Astrocyte (in vitro differentiated cells and primary cell): ENCODE results near the gene ZC3H12C. TPM values are rescaled to one million over a fixed set of nuclear protein-coding genes. Genes with fewer than 3 reads are reported as not detected.

ENCODE experiments used
- DNase-seq: peaks from one replicate; pipeline ENCODE4 v3.0.0-alpha.2; 2010; ENCODE audit warnings: low read depth
- FAIRE-seq: peaks from 2 replicates; lab custom pipeline; 2011; peaks lifted over from hg19 to GRCh38; lab: Jason Lieb, UNC
- H2AFZ ChIP-seq: 2 replicates; pipeline ENCODE4 v1.6.0; 2012; ENCODE audit warnings: low read depth, low read length, inconsistent platforms
- H3K27ac ChIP-seq: 2 replicates; pipeline ENCODE4 v1.5.1; 2011; ENCODE audit warnings: low read depth, low read length, inconsistent platforms
- H3K27me3 ChIP-seq: 2 replicates; pipeline ENCODE4 v1.6.0; 2011; ENCODE audit warnings: low read length, inconsistent platforms; ENCODE audit not compliant: insufficient read depth
- H3K36me3 ChIP-seq: 2 replicates; pipeline ENCODE4 v1.5.1; 2011; ENCODE audit warnings: low read length, inconsistent platforms; ENCODE audit not compliant: insufficient read depth
- H3K4me1 ChIP-seq: 2 replicates; pipeline ENCODE4 v1.5.1; 2011; ENCODE audit warnings: low read length, inconsistent platforms; ENCODE audit not compliant: insufficient read depth
- H3K4me2 ChIP-seq: 2 replicates; pipeline ENCODE4 v1.6.0; 2012; ENCODE audit warnings: low read length, inconsistent platforms
- H3K4me3 ChIP-seq: 2 replicates; pipeline ENCODE4 v1.5.1; 2011; ENCODE audit warnings: low read depth, mild to moderate bottlenecking, low read length, inconsistent platforms; ENCODE audit not compliant: insufficient read depth
- H3K79me2 ChIP-seq: 2 replicates; pipeline ENCODE4 v1.6.0; 2012; ENCODE audit warnings: mild to moderate bottlenecking, low read length, inconsistent platforms; ENCODE audit not compliant: insufficient read depth
- H3K9ac ChIP-seq: 2 replicates; pipeline ENCODE4 v1.6.0; 2012; ENCODE audit warnings: mild to moderate bottlenecking, low read length, inconsistent platforms
- H3K9me3 ChIP-seq: 2 replicates; pipeline ENCODE4 v1.5.1; 2012; ENCODE audit warnings: low read depth, mild to moderate bottlenecking, low read length, inconsistent platforms; ENCODE audit not compliant: insufficient read depth
- H4K20me1 ChIP-seq: 2 replicates; pipeline ENCODE4 v1.6.0; 2012; ENCODE audit warnings: low read length, inconsistent platforms; ENCODE audit not compliant: insufficient read depth
- H3K27ac Mint-ChIP-seq: one replicate; pipeline ENCODE4 v1.8.0; 2021; ENCODE audit warnings: mild to moderate bottlenecking, mixed read lengths; ENCODE audit not compliant: unreplicated experiment
- H3K27me3 Mint-ChIP-seq: one replicate; pipeline ENCODE4 v1.8.0; 2021; ENCODE audit warnings: low read depth, mixed read lengths; ENCODE audit not compliant: unreplicated experiment
- H3K36me3 Mint-ChIP-seq: one replicate; pipeline ENCODE4 v1.8.0; 2021; ENCODE audit warnings: low read depth, mixed read lengths; ENCODE audit not compliant: unreplicated experiment
- H3K4me1 Mint-ChIP-seq: one replicate; pipeline ENCODE4 v1.8.0; 2021; ENCODE audit warnings: low read depth, mixed read lengths; ENCODE audit not compliant: unreplicated experiment
- H3K4me3 Mint-ChIP-seq: one replicate; pipeline ENCODE4 v1.8.0; 2021; ENCODE audit warnings: mild to moderate bottlenecking, moderate library complexity, mixed read lengths; ENCODE audit not compliant: unreplicated experiment
- H3K9me3 Mint-ChIP-seq: one replicate; pipeline ENCODE4 v1.8.0; 2021; ENCODE audit warnings: mild to moderate bottlenecking, mixed read lengths; ENCODE audit not compliant: unreplicated experiment
- EZH2 ChIP-seq: IDR thresholded peaks from 2 replicates; pipeline ENCODE4 v1.6.1; 2012; ENCODE audit warnings: mild to moderate bottlenecking, low read length, inconsistent platforms; ENCODE audit not compliant: insufficient read depth
- total RNA-seq: library from RNA; stranded (reverse); gene quantifications from 2 replicates; pipeline ENCODE4 v1.2.1, GENCODE V29; 2021
- TF ChIP-seq, protein P1 (sequence below): IDR thresholded peaks from 2 replicates; pipeline ENCODE4 v1.5.1; 2011; ENCODE audit warnings: low read depth, mild to moderate bottlenecking, inconsistent platforms, low read length, moderate library complexity; ENCODE audit not compliant: insufficient read depth

ZC3H12C gene
- total RNA-seq, 1 donor from 2014 or later = 12.0 TPM

DNA sequence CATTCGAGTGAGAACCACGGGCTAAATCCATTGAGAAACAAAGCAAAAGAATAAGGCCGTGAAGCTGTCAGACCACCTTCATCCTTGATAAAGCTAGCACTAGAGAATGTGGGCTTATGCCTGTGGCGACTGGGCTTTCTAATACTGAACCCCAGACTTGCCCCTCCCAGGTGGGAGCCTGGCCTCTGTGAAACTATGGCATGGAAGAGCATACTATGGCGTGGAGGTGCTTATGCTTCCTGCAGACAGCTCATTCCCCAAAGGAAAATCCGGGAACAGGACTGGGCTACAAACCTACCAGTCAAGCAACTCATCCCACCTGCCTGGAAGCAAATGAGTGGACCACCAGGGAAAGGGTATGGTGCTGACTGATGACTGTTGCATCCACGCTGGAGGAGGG lies 92.4 kb downstream of the ZC3H12C start:
- H3K27ac ChIP-seq = no peak overlapping the region
- no peak for FAIRE-seq
- H3K9ac ChIP-seq = no peak overlapping the region
- TF ChIP-seq, protein P1, sequence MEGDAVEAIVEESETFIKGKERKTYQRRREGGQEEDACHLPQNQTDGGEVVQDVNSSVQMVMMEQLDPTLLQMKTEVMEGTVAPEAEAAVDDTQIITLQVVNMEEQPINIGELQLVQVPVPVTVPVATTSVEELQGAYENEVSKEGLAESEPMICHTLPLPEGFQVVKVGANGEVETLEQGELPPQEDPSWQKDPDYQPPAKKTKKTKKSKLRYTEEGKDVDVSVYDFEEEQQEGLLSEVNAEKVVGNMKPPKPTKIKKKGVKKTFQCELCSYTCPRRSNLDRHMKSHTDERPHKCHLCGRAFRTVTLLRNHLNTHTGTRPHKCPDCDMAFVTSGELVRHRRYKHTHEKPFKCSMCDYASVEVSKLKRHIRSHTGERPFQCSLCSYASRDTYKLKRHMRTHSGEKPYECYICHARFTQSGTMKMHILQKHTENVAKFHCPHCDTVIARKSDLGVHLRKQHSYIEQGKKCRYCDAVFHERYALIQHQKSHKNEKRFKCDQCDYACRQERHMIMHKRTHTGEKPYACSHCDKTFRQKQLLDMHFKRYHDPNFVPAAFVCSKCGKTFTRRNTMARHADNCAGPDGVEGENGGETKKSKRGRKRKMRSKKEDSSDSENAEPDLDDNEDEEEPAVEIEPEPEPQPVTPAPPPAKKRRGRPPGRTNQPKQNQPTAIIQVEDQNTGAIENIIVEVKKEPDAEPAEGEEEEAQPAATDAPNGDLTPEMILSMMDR = no peak
- TF ChIP-seq EZH2 = no peak
- no peak overlapping the region for H2AFZ ChIP-seq
- no peaks in the 10 kb centered on the region for H3K9me3 ChIP-seq
- Mint-ChIP-seq H3K4me3 (no peak overlapping the region), H3K27me3 (no peaks in the 10 kb centered on the region), H3K4me1 (peaks cover 23% of the 10 kb centered on the region), H3K27ac (no peak overlapping the region), H3K36me3 (peaks cover 2% of the 10 kb centered on the region), H3K9me3 (no peaks in the 10 kb centered on the region)
- H3K36me3 ChIP-seq = no peaks in the 10 kb centered on the region
- H3K4me3 ChIP-seq = no peak overlapping the region
- H3K27me3 ChIP-seq = peaks cover 10% of the 10 kb centered on the region
- DNase-seq = no peak
- no peaks in the 10 kb centered on the region for H4K20me1 ChIP-seq
- H3K4me1 ChIP-seq = peaks cover 10% of the 10 kb centered on the region
- peak overlapping the region; percentile 23 for H3K4me2 ChIP-seq
- H3K79me2 ChIP-seq = no peaks in the 10 kb centered on the region

DNA sequence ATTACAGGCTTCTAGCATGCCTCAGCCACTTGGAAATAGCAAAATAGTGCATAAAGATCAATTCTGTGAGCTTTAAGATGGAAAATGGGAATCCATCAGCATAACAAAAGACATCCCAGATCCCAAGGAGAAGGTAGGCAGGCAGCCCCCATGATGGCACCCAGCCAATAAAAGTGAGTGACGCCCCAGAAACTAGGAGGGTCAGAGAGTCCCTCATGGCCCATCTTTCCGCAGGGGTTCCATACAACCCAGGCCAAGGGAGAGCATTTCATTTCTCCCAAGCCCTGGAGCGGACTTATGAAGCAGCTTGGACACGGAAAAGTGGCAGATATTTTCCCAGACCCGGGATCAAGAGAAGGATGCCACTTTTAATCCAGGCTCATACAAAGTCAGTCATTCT lies 93.3 kb downstream of the ZC3H12C start:
- peaks cover 7% of the 10 kb centered on the region for H3K27me3 ChIP-seq
- no peak overlapping the region for H3K4me3 Mint-ChIP-seq
- DNase-seq (no peak), FAIRE-seq (no peak)
- no peak overlapping the region for H3K4me3 ChIP-seq
- no peaks in the 10 kb centered on the region for H3K9me3 ChIP-seq
- no peak overlapping the region for H3K4me2 ChIP-seq
- H3K9me3 Mint-ChIP-seq = no peaks in the 10 kb centered on the region
- H3K4me1 ChIP-seq = peaks cover 10% of the 10 kb centered on the region
- no peaks in the 10 kb centered on the region for H3K79me2 ChIP-seq
- H3K27ac ChIP-seq = no peak overlapping the region
- H3K36me3 ChIP-seq = no peaks in the 10 kb centered on the region
- no peak overlapping the region for H2AFZ ChIP-seq
- TF ChIP-seq EZH2 = no peak
- TF ChIP-seq, protein P1 = no peak
- no peak overlapping the region for H3K9ac ChIP-seq
- no peaks in the 10 kb centered on the region for H4K20me1 ChIP-seq
- no peak overlapping the region for H3K27ac Mint-ChIP-seq
- H3K4me1 Mint-ChIP-seq = peaks cover 23% of the 10 kb centered on the region
- no peaks in the 10 kb centered on the region for H3K27me3 Mint-ChIP-seq
- peaks cover 2% of the 10 kb centered on the region for H3K36me3 Mint-ChIP-seq

DNA sequence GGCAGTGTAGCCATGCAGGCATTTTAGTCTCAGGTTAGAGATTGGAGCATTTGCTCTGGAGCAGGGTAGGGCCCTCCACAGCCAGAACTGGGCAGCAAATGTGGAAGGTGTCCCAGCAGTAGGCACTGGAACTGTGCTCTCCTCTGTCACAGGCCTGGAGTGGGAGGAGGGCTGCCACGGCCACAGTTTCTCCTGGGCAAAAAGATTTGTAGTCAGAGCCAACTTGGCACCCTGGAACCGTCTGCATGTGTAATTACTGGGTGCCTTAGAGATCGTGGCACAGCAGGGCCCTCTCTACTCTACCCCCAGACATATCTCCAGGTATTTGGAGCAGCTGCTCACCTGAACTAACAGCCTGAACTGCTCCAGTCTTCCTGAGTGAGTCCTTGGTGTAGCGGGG lies 93.7 kb downstream of the ZC3H12C start:
- no peak for FAIRE-seq
- H3K27ac ChIP-seq = no peak overlapping the region
- no peaks in the 10 kb centered on the region for H3K9me3 ChIP-seq
- H3K27me3 Mint-ChIP-seq = no peaks in the 10 kb centered on the region
- DNase-seq = no peak
- H3K4me3 ChIP-seq = no peak overlapping the region
- no peaks in the 10 kb centered on the region for H3K79me2 ChIP-seq
- H3K4me1 ChIP-seq = peaks cover 10% of the 10 kb centered on the region
- no peak overlapping the region for H3K9ac ChIP-seq
- H3K4me3 Mint-ChIP-seq = no peak overlapping the region
- peaks cover 7% of the 10 kb centered on the region for H3K27me3 ChIP-seq
- TF ChIP-seq EZH2 = no peak
- TF ChIP-seq, protein P1 = no peak
- H3K4me2 ChIP-seq = no peak overlapping the region
- H2AFZ ChIP-seq = no peak overlapping the region
- H4K20me1 ChIP-seq = no peaks in the 10 kb centered on the region
- no peaks in the 10 kb centered on the region for H3K9me3 Mint-ChIP-seq
- H3K4me1 Mint-ChIP-seq = peaks cover 23% of the 10 kb centered on the region
- H3K36me3 ChIP-seq = no peaks in the 10 kb centered on the region
- H3K27ac Mint-ChIP-seq = no peak overlapping the region
- peaks cover 2% of the 10 kb centered on the region for H3K36me3 Mint-ChIP-seq
